Adrenal gland (tissue), 5 donors: ENCODE results near the gene RNF207.

Experiments
- CTCF ChIP-seq, 6 experiments: fragments of 450-650 bp in 4 of 6; fragments of 200-600 bp in 2 of 6; sonication (generic) in 1 of 6; IDR thresholded peaks; 1 replicate in 5 of 6; 2 replicates in 1 of 6; pipeline versions ENCODE4 v1.5.1 to v1.8.0; 2016 to 2021; ENCODE audit warnings: antibody characterized with exemption in 6 of 6, mild to moderate bottlenecking in 2 of 6, moderate library complexity in 1 of 6
- POLR2A ChIP-seq, 2 donors: fragments of 450-650 bp; IDR thresholded peaks; one replicate each; pipeline ENCODE4 v1.6.1; 2017; ENCODE audit warnings: antibody characterized with exemption in 2 of 2, mild to moderate bottlenecking in 2 of 2, moderate library complexity in 1 of 2
- donor health status: DM: no; HTN: no; CAD: no.

GRCh38 chr1:6200188-6200809 lies 5.6 kb upstream of the RNF207 start:
- no peak for TF ChIP-seq CTCF (IDR thresholded peaks at IDR 0.05)
- no peak for TF ChIP-seq POLR2A (IDR thresholded peaks at IDR 0.05)
